HepG2 (cell line): Measurements from ENCODE around the gene EXOC7. TPM values are rescaled to one million over a fixed set of nuclear protein-coding genes. Genes with fewer than 3 reads are reported as not detected.

ENCODE experiments used
- ARID2 ChIP-seq: sonication (generic); formaldehyde crosslinking; IDR thresholded peaks from 2 replicates; pipeline ENCODE4 v1.8.1; 2022; ENCODE audit warnings: mild to moderate bottlenecking, missing genetic modification reagents, borderline replicate concordance
- CBFB ChIP-seq: sonication (generic); formaldehyde crosslinking; IDR thresholded peaks from 2 replicates; pipeline ENCODE4 v1.4.0; 2020; ENCODE audit warnings: missing genetic modification reagents
- GMEB1 ChIP-seq: sonication (generic); formaldehyde crosslinking; IDR thresholded peaks from 2 replicates; pipeline ENCODE4 v1.5.1; 2020; ENCODE audit warnings: missing genetic modification reagents, mild to moderate bottlenecking, borderline replicate concordance
- GPN1 ChIP-seq: sonication (generic); formaldehyde crosslinking; IDR thresholded peaks from 2 replicates; pipeline ENCODE4 v1.5.1; 2020; ENCODE audit warnings: missing genetic modification reagents, borderline replicate concordance
- KAT8 ChIP-seq: IDR thresholded peaks from 2 replicates; pipeline ENCODE4 v1.6.1; 2016; ENCODE audit warnings: missing genetic modification reagents, missing compliant biosample characterization
- NR2F2 ChIP-seq: IDR thresholded peaks from 2 replicates; pipeline ENCODE4 v1.6.1; 2012; ENCODE audit warnings: low read depth, inconsistent platforms, borderline replicate concordance
- PHF8 ChIP-seq: sonication (generic); formaldehyde crosslinking; IDR thresholded peaks from 2 replicates; pipeline ENCODE4 v1.5.0; 2020; ENCODE audit warnings: missing genetic modification reagents
- PRDM10 ChIP-seq: sonication (generic); formaldehyde crosslinking; IDR thresholded peaks from 2 replicates; pipeline ENCODE4 v1.4.0; 2020; ENCODE audit warnings: low read depth, missing genetic modification reagents
- SAP130 ChIP-seq: IDR thresholded peaks from 2 replicates; pipeline ENCODE4 v1.6.1; 2016; ENCODE audit warnings: low read depth
- TBX2 ChIP-seq: sonication (generic); formaldehyde crosslinking; IDR thresholded peaks from 2 replicates; pipeline ENCODE4 v1.5.0; 2020; ENCODE audit warnings: missing genetic modification reagents, mild to moderate bottlenecking, borderline replicate concordance
- TFDP2 ChIP-seq: sonication (generic); formaldehyde crosslinking; IDR thresholded peaks from 2 replicates; pipeline ENCODE4 v1.4.0; 2020; ENCODE audit warnings: missing genetic modification reagents
- ZFP37 ChIP-seq: sonication (generic); formaldehyde crosslinking; IDR thresholded peaks from 2 replicates; pipeline ENCODE4 v1.4.0; 2020; ENCODE audit warnings: missing genetic modification reagents, borderline replicate concordance
- ZNF20 ChIP-seq: sonication (generic); formaldehyde crosslinking; IDR thresholded peaks from 2 replicates; pipeline ENCODE4 v1.4.0; 2020; ENCODE audit warnings: mild to moderate bottlenecking, moderate library complexity, missing genetic modification reagents
- ZNF264 ChIP-seq: sonication (generic); formaldehyde crosslinking; IDR thresholded peaks from 2 replicates; pipeline ENCODE4 v1.4.0; 2020; ENCODE audit warnings: missing genetic modification reagents
- ZNF343 ChIP-seq: sonication (generic); formaldehyde crosslinking; IDR thresholded peaks from 2 replicates; pipeline ENCODE4 v1.4.0; 2020; ENCODE audit warnings: mild to moderate bottlenecking, missing genetic modification reagents
- ZNF432 ChIP-seq: sonication (generic); formaldehyde crosslinking; IDR thresholded peaks from 2 replicates; pipeline ENCODE4 v1.5.0; 2020; ENCODE audit warnings: missing genetic modification reagents, mild to moderate bottlenecking, borderline replicate concordance
- ZNF724P ChIP-seq: sonication (generic); formaldehyde crosslinking; IDR thresholded peaks from 2 replicates; pipeline ENCODE4 v1.8.0; 2022; ENCODE audit warnings: missing genetic modification reagents, borderline replicate concordance
- ZNF777 ChIP-seq: sonication (generic); formaldehyde crosslinking; IDR thresholded peaks from 2 replicates; pipeline ENCODE4 v1.4.0; 2020; ENCODE audit warnings: missing genetic modification reagents
- polyA plus RNA-seq, 8 experiments: library from polyadenylated mRNA; depleted of rRNA in 3 of 8; stranded (reverse) in 7 of 8; unstranded in 1 of 8; fragments of >200 nt; fragmentation: Illumina TruSeq in 4 of 8; extraction: Trizol in 4 of 8; gene quantifications; 2 replicates each; pipeline versions ENCODE4 v1.2.1 to v1.2.3, GENCODE V29; 2011 to 2016; ENCODE audit warnings: low read depth in 4 of 8, missing spikeins in 1 of 8, mixed read lengths in 1 of 8; ENCODE audit not compliant: insufficient read depth in 1 of 8
- total RNA-seq, 5 experiments: library from RNA; depleted of rRNA; stranded (reverse); fragments of >200 nt; fragmentation: Illumina TruSeq; extraction: Trizol; gene quantifications; 2 replicates each; pipeline ENCODE4 v1.2.3, GENCODE V29; 2016; ENCODE audit warnings: low read depth in 1 of 5
- TF ChIP-seq, protein P1 (sequence below): sonication (generic); formaldehyde crosslinking; IDR thresholded peaks from 2 replicates; pipeline ENCODE4 v1.4.0; 2020; ENCODE audit warnings: mild to moderate bottlenecking, missing genetic modification reagents, borderline replicate concordance

Gene EXOC7
- total and polyA plus RNA-seq, 2 of the 13 experiments (the other 11 are each of a cell fraction or from before 2014, with no cell fraction given): 86.9 to 116 TPM

DNA sequence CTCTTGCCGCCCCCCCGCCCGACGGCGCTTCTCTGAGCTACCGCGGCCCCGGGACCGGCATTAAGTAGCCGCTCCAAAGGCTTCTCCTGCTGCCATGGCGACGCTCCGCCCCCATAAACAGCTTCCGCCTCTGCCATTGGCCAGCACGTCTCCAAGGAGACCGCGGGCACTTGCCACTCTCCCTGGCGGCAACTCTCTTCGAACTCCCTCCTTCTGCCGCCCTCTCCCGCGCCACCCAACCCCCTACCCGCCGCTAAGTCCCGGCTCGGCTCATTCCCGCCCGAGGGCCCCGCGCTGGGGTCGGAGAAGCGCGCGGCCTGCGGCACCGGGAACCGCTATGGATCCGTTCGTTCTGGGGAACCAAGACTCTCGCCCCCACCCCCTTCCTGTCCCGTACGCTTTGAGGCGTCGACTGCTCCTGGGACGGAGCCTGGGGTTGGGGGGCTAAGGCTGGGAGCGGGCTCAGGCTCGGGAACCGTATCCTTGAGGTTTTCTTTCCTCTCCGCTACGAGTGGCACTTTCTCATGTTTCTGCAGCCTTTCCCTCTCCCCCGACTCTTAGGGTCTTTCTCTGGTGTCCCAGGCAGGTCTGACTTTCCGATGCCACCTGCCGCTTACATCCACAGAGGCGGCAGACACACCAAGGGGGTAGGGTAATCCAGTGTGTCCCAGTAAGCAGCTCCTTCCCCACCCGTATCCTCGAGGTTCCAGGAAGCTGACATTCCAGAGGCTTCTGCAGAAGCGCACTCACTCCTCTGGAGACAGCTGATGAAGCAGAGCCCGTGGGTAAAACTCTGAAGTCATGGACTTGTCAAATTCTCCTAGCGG is 37.8 kb upstream of the EXOC7 start, which contains the start of gene FOXJ1 (continued):
- TF ChIP-seq, protein P1, sequence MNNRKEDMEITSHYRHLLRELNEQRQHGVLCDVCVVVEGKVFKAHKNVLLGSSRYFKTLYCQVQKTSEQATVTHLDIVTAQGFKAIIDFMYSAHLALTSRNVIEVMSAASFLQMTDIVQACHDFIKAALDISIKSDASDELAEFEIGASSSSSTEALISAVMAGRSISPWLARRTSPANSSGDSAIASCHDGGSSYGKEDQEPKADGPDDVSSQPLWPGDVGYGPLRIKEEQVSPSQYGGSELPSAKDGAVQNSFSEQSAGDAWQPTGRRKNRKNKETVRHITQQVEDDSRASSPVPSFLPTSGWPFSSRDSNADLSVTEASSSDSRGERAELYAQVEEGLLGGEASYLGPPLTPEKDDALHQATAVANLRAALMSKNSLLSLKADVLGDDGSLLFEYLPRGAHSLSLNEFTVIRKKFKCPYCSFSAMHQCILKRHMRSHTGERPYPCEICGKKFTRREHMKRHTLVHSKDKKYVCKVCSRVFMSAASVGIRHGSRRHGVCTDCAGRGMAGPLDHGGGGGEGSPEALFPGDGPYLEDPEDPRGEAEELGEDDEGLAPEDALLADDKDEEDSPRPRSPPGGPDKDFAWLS (CRISPR knock-in tag): no peak
- TF ChIP-seq GPN1 (CRISPR knock-in tag) (no peak), ZNF343 (CRISPR knock-in tag) (no peak; the same call in 1 of the 2 replicates), PRDM10 (CRISPR knock-in tag) (0 out of 2 replicates have a peak, but pooled peaks have one; percentile 42), NR2F2 (peak; percentile 30; the same call in 1 of the 2 replicates), GMEB1 (CRISPR knock-in tag) (0 out of 2 replicates have a peak, but pooled peaks have one; percentile 32), CBFB (CRISPR knock-in tag) (no peak), PHF8 (peak; percentile 35; the same call in 1 of the 2 replicates), TFDP2 (peak; percentile 94), ZNF724P (0 out of 2 replicates have a peak, but pooled peaks have one; percentile 58), ZNF264 (no peak; the same call in 1 of the 2 replicates), ZNF432 (CRISPR knock-in tag) (no peak), ZFP37 (CRISPR knock-in tag) (no peak), TBX2 (CRISPR knock-in tag) (peak; percentile 65; the same call in 1 of the 2 replicates), ARID2 (CRISPR knock-in tag) (no peak), KAT8 (peak; percentile 51), ZNF20 (CRISPR knock-in tag) (no peak), SAP130 (CRISPR knock-in tag) (peak; percentile 99), ZNF777 (no peak; the same call in 1 of the 2 replicates)
